ENCODE measurements around the gene KCNK18. TPM values are rescaled to one million over a fixed set of nuclear protein-coding genes. Genes with fewer than 3 reads are reported as not detected.

The KCNK18 gene
- not detected for polyA plus RNA-seq (2012; ENCODE audit: insufficient read length, low read depth)

DNA sequence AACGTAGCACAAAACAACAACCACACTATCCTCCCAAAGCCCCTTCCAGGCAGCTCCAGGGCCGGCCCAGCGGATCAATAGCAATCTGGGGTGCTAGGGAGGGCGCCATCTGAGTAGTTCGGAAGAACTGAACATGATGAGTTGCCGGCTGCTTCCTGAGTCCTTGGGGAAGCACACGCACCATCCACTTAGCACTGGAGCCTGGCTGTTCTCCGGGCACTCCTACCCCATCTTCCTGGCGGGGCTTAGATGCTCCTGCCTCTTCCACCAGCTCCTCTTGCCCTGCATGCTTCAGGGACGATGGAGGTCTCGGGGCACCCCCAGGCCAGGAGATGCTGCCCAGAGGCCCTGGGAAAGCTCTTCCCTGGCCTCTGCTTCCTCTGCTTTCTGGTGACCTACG, at the start of gene KCNK18:
Gene KCNK18, plus strand, starts transcription at position 301 of the 400 bp plus-strand sequence. Its CDS starts 0 bp downstream, at position 301.
- TF ChIP-seq, protein P1, sequence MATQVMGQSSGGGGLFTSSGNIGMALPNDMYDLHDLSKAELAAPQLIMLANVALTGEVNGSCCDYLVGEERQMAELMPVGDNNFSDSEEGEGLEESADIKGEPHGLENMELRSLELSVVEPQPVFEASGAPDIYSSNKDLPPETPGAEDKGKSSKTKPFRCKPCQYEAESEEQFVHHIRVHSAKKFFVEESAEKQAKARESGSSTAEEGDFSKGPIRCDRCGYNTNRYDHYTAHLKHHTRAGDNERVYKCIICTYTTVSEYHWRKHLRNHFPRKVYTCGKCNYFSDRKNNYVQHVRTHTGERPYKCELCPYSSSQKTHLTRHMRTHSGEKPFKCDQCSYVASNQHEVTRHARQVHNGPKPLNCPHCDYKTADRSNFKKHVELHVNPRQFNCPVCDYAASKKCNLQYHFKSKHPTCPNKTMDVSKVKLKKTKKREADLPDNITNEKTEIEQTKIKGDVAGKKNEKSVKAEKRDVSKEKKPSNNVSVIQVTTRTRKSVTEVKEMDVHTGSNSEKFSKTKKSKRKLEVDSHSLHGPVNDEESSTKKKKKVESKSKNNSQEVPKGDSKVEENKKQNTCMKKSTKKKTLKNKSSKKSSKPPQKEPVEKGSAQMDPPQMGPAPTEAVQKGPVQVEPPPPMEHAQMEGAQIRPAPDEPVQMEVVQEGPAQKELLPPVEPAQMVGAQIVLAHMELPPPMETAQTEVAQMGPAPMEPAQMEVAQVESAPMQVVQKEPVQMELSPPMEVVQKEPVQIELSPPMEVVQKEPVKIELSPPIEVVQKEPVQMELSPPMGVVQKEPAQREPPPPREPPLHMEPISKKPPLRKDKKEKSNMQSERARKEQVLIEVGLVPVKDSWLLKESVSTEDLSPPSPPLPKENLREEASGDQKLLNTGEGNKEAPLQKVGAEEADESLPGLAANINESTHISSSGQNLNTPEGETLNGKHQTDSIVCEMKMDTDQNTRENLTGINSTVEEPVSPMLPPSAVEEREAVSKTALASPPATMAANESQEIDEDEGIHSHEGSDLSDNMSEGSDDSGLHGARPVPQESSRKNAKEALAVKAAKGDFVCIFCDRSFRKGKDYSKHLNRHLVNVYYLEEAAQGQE (IDR thresholded peaks at IDR 0.05; ENCODE audit: insufficient read depth in 1 of 2, low read depth in 2 of 2, low read length in 2 of 2) = no peak
- no peak for TF ChIP-seq SIN3A (IDR thresholded peaks at IDR 0.05; ENCODE audit: borderline replicate concordance, insufficient read depth, low read length)
- TF ChIP-seq TAF1 (IDR thresholded peaks at IDR 0.05; ENCODE audit: borderline replicate concordance, insufficient read depth, low read length) = no peak
- TF ChIP-seq POLR2AphosphoS5 (IDR thresholded peaks at IDR 0.05; ENCODE audit: low read depth, low read length) = no peak
- TF ChIP-seq FOXP2 (optimal IDR thresholded peaks at IDR 0.05; ENCODE audit: borderline replicate concordance, extremely low read depth, extremely low read length, insufficient read depth) = no peak

DNA sequence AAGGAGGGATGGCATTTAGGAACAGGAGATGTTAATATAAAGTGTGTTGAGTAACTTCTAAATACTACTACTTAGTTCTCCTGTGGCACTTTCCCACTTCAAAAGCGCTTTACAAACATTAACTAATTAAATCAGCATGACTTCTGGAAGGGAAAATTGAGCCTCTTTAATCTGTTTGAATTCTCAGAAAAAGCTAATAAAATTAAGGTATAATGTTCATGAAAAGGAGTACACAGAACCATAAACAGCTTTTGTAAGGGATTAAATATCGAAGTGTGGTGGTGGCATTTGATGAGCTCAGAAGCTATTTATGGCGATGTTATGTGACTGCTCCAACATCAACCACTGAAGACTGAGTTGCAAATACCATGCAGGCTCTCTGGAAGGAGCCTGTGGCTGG, 49.0 kb upstream of the KCNK18 start:
- no peak for TF ChIP-seq POLR2AphosphoS5 (IDR thresholded peaks at IDR 0.05; ENCODE audit: low read depth, low read length)
- no peak for TF ChIP-seq SIN3A (IDR thresholded peaks at IDR 0.05; ENCODE audit: borderline replicate concordance, insufficient read depth, low read length)
- no peak for TF ChIP-seq FOXP2 (optimal IDR thresholded peaks at IDR 0.05; ENCODE audit: borderline replicate concordance, extremely low read depth, extremely low read length, insufficient read depth)
- TF ChIP-seq TAF1 (IDR thresholded peaks at IDR 0.05; ENCODE audit: borderline replicate concordance, insufficient read depth, low read length) = no peak
- TF ChIP-seq, protein P1 (IDR thresholded peaks at IDR 0.05; ENCODE audit: insufficient read depth in 1 of 2, low read depth in 2 of 2, low read length in 2 of 2) = no peak

DNA sequence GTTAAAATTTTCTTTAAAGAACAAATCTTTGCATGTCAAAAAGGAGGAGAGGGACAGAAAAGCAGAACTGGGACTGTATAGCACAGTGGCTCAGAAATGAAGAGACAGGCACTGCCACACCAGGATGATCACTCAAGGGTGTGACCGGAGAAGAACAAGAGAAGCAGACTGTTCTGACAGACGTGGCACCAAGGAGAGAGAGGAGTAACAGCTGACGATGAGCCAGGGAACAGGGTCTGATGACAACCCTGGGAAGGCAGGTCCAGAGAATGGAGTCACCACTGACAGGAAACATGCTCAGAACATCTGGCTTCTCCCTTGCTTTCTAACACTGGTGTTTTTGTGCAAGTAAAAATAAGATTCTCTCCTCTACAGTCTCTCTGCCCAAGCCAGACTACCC, 44.6 kb upstream of the KCNK18 start:
- TF ChIP-seq FOXP2 (optimal IDR thresholded peaks at IDR 0.05; ENCODE audit: borderline replicate concordance, extremely low read depth, extremely low read length, insufficient read depth) (no peak), SIN3A (IDR thresholded peaks at IDR 0.05; ENCODE audit: borderline replicate concordance, insufficient read depth, low read length) (no peak), TAF1 (IDR thresholded peaks at IDR 0.05; ENCODE audit: borderline replicate concordance, insufficient read depth, low read length) (no peak), POLR2AphosphoS5 (IDR thresholded peaks at IDR 0.05; ENCODE audit: low read depth, low read length) (no peak)
- TF ChIP-seq, protein P1 (IDR thresholded peaks at IDR 0.05; ENCODE audit: insufficient read depth in 1 of 2, low read depth in 2 of 2, low read length in 2 of 2) = no peak

DNA sequence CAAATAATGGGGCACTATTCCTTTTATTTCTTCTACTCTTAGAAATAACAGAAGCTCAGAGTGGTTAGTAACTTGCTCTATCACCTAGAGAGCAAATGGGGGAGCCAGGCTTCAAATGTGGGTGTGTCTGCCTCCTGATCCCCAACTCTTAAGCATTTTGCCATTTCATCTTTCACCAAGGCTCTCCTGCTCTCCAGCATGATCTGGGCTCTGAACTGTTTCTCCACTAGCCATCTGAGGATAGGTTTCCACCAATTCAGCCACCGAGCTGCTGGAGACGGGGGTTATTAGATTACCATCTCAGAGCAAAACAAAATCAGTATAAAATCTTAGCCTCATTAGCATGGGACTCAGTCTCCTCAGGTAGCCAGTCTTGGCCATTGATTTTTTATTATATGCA, 39.0 kb upstream of the KCNK18 start:
- no peak for TF ChIP-seq SIN3A (IDR thresholded peaks at IDR 0.05; ENCODE audit: borderline replicate concordance, insufficient read depth, low read length)
- TF ChIP-seq POLR2AphosphoS5 (IDR thresholded peaks at IDR 0.05; ENCODE audit: low read depth, low read length) = no peak
- no peak for TF ChIP-seq TAF1 (IDR thresholded peaks at IDR 0.05; ENCODE audit: borderline replicate concordance, insufficient read depth, low read length)
- TF ChIP-seq, protein P1 (IDR thresholded peaks at IDR 0.05; ENCODE audit: insufficient read depth in 1 of 2, low read depth in 2 of 2, low read length in 2 of 2) = no peak
- no peak for TF ChIP-seq FOXP2 (optimal IDR thresholded peaks at IDR 0.05; ENCODE audit: borderline replicate concordance, extremely low read depth, extremely low read length, insufficient read depth)

DNA sequence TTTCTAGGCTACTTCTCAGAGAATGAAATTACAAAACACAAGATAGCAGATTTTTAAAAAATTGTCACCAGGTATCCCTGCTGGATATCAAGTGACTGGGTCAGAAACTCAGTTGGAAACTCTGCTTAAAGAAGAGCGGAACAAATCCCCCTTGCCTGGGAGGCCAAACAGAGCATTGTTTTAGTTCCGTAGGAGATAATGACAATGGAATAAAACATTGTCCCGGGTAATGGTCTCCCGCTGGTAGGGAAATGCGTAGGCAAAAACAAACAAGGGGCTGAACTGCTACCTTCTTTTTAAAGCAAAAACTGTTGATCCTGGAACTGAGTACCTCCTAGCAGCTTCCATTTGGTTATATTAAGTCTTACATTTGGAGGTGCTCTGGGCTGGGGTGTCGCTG, 37.9 kb upstream of the KCNK18 start:
- TF ChIP-seq POLR2AphosphoS5 (IDR thresholded peaks at IDR 0.05; ENCODE audit: low read depth, low read length) = no peak
- TF ChIP-seq FOXP2 (optimal IDR thresholded peaks at IDR 0.05; ENCODE audit: borderline replicate concordance, extremely low read depth, extremely low read length, insufficient read depth) = no peak
- no peak for TF ChIP-seq TAF1 (IDR thresholded peaks at IDR 0.05; ENCODE audit: borderline replicate concordance, insufficient read depth, low read length)
- TF ChIP-seq, protein P1 (IDR thresholded peaks at IDR 0.05; ENCODE audit: insufficient read depth in 1 of 2, low read depth in 2 of 2, low read length in 2 of 2) = no peak
- no peak for TF ChIP-seq SIN3A (IDR thresholded peaks at IDR 0.05; ENCODE audit: borderline replicate concordance, insufficient read depth, low read length)
